Right lobe of liver (tissue), 4 donors: ENCODE measurements around the gene TMCO2.

ENCODE experiments used
- POLR2A ChIP-seq: fragments of 450-650 bp; IDR thresholded peaks from one replicate; pipeline ENCODE4 v1.6.1; 2017; ENCODE audit warnings: antibody characterized with exemption, mild to moderate bottlenecking
- TF ChIP-seq, protein P1 (sequence below), 4 donors: fragments of 200-600 bp in 3 of 4; fragments of 450-650 bp in 1 of 4; IDR thresholded peaks; one replicate each; pipeline versions ENCODE4 v1.5.1 to v1.8.0; 2016 to 2022; ENCODE audit warnings: antibody characterized with exemption in 4 of 4, mild to moderate bottlenecking in 2 of 4
- donor health status: DM: no; HTN: no; CAD: no.
- donor health status: DM: no; HTN: no; CAD: no.
- donor health status: DM: no; HTN: yes; CAD: no.

DNA sequence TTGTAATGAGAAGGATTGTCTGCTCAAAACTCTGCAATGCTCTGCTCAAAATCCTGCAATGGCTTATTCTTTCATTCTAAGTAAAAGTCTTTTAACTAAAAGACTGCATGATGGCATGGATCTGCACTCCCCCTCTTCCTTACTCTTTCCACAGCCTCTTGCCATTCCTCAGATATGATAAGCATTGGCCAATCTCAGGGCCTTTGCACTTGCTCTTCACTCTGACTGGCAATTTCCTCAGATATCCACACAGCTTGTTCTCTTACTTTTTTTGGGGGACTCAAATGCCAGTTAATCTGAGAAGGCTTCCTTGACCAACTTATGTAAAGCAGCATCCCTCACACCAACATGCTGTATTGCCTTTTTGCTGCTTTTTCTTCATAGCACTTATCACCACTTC, 7.5 kb downstream of the TMCO2 start:
- TF ChIP-seq, protein P1, sequence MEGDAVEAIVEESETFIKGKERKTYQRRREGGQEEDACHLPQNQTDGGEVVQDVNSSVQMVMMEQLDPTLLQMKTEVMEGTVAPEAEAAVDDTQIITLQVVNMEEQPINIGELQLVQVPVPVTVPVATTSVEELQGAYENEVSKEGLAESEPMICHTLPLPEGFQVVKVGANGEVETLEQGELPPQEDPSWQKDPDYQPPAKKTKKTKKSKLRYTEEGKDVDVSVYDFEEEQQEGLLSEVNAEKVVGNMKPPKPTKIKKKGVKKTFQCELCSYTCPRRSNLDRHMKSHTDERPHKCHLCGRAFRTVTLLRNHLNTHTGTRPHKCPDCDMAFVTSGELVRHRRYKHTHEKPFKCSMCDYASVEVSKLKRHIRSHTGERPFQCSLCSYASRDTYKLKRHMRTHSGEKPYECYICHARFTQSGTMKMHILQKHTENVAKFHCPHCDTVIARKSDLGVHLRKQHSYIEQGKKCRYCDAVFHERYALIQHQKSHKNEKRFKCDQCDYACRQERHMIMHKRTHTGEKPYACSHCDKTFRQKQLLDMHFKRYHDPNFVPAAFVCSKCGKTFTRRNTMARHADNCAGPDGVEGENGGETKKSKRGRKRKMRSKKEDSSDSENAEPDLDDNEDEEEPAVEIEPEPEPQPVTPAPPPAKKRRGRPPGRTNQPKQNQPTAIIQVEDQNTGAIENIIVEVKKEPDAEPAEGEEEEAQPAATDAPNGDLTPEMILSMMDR (IDR thresholded peaks at IDR 0.05), result no peak
- TF ChIP-seq POLR2A, result no peak
